Lower leg skin (tissue), 4 donors: Measurements from ENCODE around the gene COL9A3. TPM values are rescaled to one million over a fixed set of nuclear protein-coding genes. Genes with fewer than 3 reads are reported as not detected.

ENCODE experiments used
- DNase-seq, 2 donors: peaks; one replicate each; pipeline ENCODE4 v3.0.0-alpha.2; 2019; ENCODE audit warnings: low spot score in 2 of 2
- H3K4me3 ChIP-seq: fragments of 200-600 bp; sonication (generic); 2 replicates; pipeline ENCODE4 v1.5.1; 2017; ENCODE audit warnings: mild to moderate bottlenecking, low read depth; ENCODE audit not compliant: poor library complexity, severe bottlenecking
- POLR2A ChIP-seq, 2 donors: fragments of 450-650 bp; IDR thresholded peaks; one replicate each; pipeline ENCODE4 v1.6.1; 2016 to 2017; ENCODE audit warnings: antibody characterized with exemption in 2 of 2, mild to moderate bottlenecking in 1 of 2, moderate library complexity in 1 of 2
- WGBS, 2 donors: methylation state at CpG; one replicate each; pipeline ENCODE4 v1.1.5; 2018; 5-methylcytosine and 5-hydroxymethylcytosine counted together
- intact Hi-C: fragments of 100-400 bp; cut with DNase I; formaldehyde crosslinking; loops from one replicate; pipeline ENCODE4 v1.15.0; 2023; ENCODE audit warnings: low total_unique reads
- total RNA-seq, 4 donors: library from RNA; depleted of rRNA; stranded (reverse); fragments of >200 nt; gene quantifications; one replicate each; pipeline ENCODE4 v1.1.0, GENCODE V29; 2016
- TF ChIP-seq, protein P1 (sequence below), 3 donors: fragments of 450-650 bp; IDR thresholded peaks; one replicate each; pipeline ENCODE4 v1.5.1; 2016; ENCODE audit warnings: antibody characterized with exemption in 3 of 3, mild to moderate bottlenecking in 3 of 3, moderate library complexity in 2 of 3

Gene COL9A3
- total RNA-seq, 4 donors from 2014 or later, result 5.6 to 14.1 (median 10.8) TPM

- TF ChIP-seq POLR2A (IDR thresholded peaks at IDR 0.05), result no peak
- TF ChIP-seq, protein P1, sequence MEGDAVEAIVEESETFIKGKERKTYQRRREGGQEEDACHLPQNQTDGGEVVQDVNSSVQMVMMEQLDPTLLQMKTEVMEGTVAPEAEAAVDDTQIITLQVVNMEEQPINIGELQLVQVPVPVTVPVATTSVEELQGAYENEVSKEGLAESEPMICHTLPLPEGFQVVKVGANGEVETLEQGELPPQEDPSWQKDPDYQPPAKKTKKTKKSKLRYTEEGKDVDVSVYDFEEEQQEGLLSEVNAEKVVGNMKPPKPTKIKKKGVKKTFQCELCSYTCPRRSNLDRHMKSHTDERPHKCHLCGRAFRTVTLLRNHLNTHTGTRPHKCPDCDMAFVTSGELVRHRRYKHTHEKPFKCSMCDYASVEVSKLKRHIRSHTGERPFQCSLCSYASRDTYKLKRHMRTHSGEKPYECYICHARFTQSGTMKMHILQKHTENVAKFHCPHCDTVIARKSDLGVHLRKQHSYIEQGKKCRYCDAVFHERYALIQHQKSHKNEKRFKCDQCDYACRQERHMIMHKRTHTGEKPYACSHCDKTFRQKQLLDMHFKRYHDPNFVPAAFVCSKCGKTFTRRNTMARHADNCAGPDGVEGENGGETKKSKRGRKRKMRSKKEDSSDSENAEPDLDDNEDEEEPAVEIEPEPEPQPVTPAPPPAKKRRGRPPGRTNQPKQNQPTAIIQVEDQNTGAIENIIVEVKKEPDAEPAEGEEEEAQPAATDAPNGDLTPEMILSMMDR (IDR thresholded peaks at IDR 0.05), result no peak
- intact Hi-C loops, result loop anchor here (10.0 kb wide), 1 partner anchor 395 kb away; the partner anchor contains the start of gene CABLES2
- WGBS, 2 donors, result 89% methylated on average over 10 of the region's 10 CpGs
- H3K4me3 ChIP-seq, result no peak overlapping the region
- DNase-seq, result no peak
Observed at GRCh38 chr20:62799873-62800272, 17.0 kb upstream of the COL9A3 start.

- DNase-seq, result no peak
- no peak for TF ChIP-seq POLR2A (IDR thresholded peaks at IDR 0.05)
- TF ChIP-seq, protein P1 (IDR thresholded peaks at IDR 0.05), result no peak
- no peak overlapping the region for H3K4me3 ChIP-seq
- intact Hi-C loops, result loop anchor here (10.0 kb wide), 1 partner anchor 396 kb away; the partner anchor contains the start of gene CABLES2
- WGBS, 2 donors, result 89 to 92% methylated on average over 25 to 26 of the region's 26 CpGs
Observed at GRCh38 chr20:62800314-62801259, 16.3 kb upstream of the COL9A3 start.

DNA sequence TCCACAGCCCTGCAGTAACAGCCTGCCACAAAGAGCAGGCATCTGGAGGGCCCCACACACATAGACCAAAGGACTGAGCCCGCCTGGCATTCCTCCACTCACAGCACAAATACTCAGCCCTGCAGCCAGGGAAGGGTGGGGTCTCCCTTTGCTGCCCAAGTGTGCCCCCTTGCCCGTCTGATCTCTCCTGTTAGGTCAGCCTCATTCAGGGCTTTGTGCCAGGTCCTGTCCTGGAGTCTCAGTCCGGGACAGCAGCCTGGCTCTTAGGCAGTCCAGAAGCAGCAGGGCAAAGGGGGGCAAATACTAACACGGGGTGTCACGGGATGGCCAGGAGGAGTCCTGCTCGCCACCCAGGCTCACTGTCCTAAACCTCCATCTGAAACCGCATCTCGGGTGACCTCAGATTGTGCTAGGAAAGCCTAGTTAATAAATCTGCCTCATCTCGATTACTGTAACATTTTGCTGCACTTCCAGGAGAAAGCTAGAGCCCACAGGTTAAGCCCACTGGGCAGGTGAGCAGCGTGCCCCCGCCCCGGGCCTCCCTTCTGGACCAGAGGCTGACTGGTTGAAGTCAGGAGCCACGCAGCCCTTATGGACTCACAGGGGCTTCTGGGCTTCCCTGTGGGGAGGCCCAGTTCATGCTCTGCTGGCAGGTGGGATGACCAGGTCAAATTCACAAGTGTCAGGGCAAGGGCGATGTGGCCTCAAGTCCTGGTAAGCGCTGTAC lies 15.4 kb upstream of the COL9A3 start:
- TF ChIP-seq POLR2A (IDR thresholded peaks at IDR 0.05), result no peak
- TF ChIP-seq, protein P1 (IDR thresholded peaks at IDR 0.05), result no peak
- no peak overlapping the region for H3K4me3 ChIP-seq
- WGBS, 2 donors, result 80 to 88% methylated on average over 13 to 15 of the region's 15 CpGs
- intact Hi-C loops, result loop anchor here (10.0 kb wide), 1 partner anchor 397 kb away; the partner anchor contains the start of gene CABLES2
- no peak for DNase-seq

DNA sequence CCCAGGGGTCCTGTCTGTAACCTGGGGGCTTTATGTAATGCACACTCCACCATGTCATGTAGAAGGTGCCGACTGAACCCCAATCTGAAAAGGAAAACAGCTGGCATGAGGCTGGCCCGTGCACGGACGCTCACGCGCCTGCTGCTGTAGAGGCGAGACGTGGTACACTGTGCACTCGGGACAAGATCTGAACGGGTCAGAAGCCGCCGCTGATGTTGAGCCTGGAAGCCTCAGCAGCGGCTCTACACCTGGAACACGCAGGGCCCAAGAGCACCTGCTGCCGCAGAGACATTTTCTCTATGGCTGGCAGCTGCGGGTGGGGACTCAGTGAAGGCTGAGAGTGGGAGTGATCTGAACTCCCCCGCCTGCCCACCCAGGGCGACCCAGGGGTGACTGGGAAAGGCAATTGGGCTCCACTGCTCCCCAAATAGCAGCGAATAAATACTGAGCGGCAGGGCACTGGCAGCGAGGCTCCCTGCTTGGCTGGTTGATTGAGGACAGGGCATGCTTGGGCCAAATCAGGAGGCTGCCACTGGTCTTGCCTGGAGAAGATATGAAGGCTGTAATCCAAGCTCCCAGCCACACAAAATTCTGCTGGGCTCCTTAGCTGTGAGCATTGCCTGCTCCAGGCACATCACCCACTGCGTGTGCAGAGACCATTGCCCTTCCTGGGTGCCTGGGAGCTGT lies 14.7 kb upstream of the COL9A3 start:
- 65 to 75% methylated on average over 18 to 19 of the region's 22 CpGs for WGBS, 2 donors
- intact Hi-C loops, result loop anchor here (10.0 kb wide), 1 partner anchor 397 kb away; the partner anchor contains the start of gene CABLES2
- TF ChIP-seq POLR2A (IDR thresholded peaks at IDR 0.05), result no peak
- TF ChIP-seq, protein P1 (IDR thresholded peaks at IDR 0.05), result no peak
- DNase-seq, result no peak
- H3K4me3 ChIP-seq, result no peak overlapping the region

GRCh38 chr20:62804021-62804626 lies 12.7 kb upstream of the COL9A3 start:
- H3K4me3 ChIP-seq, result no peak overlapping the region
- intact Hi-C loops, result loop anchor here (10.0 kb wide), 1 partner anchor 399 kb away; the partner anchor contains the start of gene CABLES2
- TF ChIP-seq, protein P1 (IDR thresholded peaks at IDR 0.05), result no peak
- TF ChIP-seq POLR2A (IDR thresholded peaks at IDR 0.05), result no peak
- WGBS, 2 donors, result 24 to 36% methylated on average over 10 to 23 of the region's 25 CpGs
- DNase-seq, result no peak
